Epithelial cell of prostate (primary cell): ENCODE measurements around the gene ACOX2.

Experiments used
- DNase-seq: peaks from one replicate; pipeline ENCODE4 v3.0.0-alpha.2; 2011; ENCODE audit warnings: low read depth, low spot score
- H3K27ac ChIP-seq: fragments of 450-650 bp; 2 replicates; pipeline ENCODE4 v1.5.1; 2017; ENCODE audit warnings: mild to moderate bottlenecking

ACOX2 gene

GRCh38 chr3:58482917-58483636 lies 53.9 kb downstream of the ACOX2 start:
- H3K27ac ChIP-seq, result no peak overlapping the region
- no peak for DNase-seq

DNA sequence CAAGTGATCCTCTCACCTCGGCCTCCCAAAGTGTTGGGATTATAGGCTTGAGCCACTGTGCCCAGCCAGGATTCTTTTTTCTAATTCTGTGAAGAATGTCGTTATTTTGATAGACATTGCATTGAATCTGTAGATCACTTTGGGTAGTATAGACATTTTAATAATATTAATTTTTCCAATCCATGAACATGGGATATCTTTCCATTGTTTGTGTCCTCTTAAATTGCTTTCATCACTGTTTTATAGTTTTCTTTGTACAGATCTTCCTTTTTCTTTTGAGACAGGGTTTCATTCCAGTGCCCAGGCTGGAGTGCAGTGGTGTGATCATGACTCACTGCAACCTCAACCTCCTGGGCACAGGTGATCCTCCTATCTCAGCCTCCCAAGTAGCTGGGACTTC lies 56.7 kb downstream of the ACOX2 start:
- no peak overlapping the region for H3K27ac ChIP-seq
- DNase-seq, result no peak

DNA sequence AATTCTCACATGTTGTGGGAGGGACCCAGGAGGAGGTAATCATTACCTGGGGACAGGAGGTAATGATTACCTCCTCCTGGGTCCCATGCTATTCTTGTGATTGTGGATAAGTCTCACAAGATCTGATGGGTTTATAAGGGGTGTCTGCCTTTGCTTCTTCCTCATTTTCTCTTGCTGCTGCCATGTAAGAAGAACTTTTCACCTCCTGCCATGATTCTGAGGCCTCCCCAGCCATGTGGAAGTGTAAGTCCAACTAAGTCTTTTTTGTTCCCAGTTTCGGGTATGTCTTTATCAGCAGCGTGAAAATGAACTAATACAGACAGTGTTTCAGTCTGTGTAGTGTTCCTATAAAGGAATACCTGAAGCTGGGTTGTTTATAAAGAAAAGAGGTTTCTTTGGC lies 58.2 kb downstream of the ACOX2 start:
- no peak overlapping the region for H3K27ac ChIP-seq
- DNase-seq, result no peak

DNA sequence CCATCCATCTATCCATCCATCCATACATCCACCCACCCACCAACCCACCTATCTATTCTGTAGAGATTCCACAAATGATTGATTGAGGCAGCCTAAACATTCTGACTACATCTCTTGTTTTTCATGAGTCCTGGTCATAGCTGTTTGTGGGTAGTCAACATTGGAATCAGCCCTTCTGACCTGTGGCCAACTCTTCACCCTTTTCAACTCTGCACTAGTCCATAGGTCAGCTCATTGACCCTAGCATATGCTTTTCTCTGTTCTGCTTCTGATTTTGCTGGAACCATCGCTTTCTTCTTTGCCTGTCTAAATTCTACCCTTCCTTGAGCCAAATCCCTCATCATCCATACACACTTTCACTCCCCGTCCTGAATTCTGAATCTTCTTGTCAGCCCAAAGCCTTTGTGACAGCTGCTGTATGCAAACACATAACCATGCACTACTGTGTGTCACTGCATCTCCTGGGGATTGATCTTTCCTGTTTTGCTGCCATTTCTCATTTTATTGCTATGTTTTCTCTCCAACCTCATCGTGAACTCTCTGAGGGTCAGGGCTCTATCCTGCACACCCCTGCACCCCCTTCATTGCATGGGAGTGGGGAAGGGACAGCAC lies 61.9 kb downstream of the ACOX2 start:
- no peak overlapping the region for H3K27ac ChIP-seq
- DNase-seq, result no peak

- H3K27ac ChIP-seq, result no peak overlapping the region
- DNase-seq, result no peak
Observed at GRCh38 chr3:58474348-58474911, 62.6 kb downstream of the ACOX2 start.

GRCh38 chr3:58473275-58473674 lies 63.7 kb downstream of the ACOX2 start:
- no peak for DNase-seq
- H3K27ac ChIP-seq, result no peak overlapping the region

- peak; percentile 84 for DNase-seq
- peak overlapping the region; percentile 21 for H3K27ac ChIP-seq
Observed at GRCh38 chr3:58471025-58471887, 65.7 kb downstream of the ACOX2 start.

DNA sequence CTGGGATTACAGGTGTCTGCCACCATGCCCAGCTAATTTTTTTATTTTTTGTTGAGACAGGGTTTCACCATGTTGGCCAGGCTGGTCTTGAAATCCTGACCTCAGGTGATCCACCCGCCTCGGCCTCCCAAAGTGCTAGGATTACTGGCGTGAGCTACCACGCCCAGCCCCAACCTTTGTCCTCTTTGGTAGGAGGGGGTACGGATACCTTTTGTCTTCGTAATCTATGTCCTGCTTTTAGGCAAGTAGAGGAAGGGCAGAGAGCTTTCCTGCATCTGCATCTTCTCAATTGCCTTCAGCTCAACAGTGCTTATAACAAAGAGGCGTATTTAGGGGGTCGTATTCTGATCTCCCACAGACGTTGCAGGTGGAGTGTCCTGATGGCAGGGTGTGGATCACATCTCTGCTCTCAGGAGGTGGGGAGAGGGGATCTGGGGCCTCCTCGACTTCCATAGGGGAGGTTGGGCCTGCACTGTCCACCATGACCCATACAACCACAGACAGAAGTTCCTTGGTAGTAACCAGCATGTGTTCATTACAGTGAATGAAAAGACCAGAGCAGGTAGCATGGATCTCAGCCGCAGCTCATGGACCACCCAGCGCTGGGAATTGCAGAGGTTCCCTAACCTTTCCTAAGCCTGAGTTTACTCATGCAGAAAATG lies 66.5 kb downstream of the ACOX2 start:
- H3K27ac ChIP-seq, result no peak overlapping the region
- no peak for DNase-seq

GRCh38 chr3:58469096-58469495 lies 67.9 kb downstream of the ACOX2 start:
- H3K27ac ChIP-seq, result no peak overlapping the region

GRCh38 chr3:58466899-58467563 lies 70.0 kb downstream of the ACOX2 start:
- H3K27ac ChIP-seq, result no peak overlapping the region
- DNase-seq, result no peak

More at GRCh38 chr3:58469096-58469495, 67.9 kb downstream of the ACOX2 start:
- DNase-seq, result no peak

DNA sequence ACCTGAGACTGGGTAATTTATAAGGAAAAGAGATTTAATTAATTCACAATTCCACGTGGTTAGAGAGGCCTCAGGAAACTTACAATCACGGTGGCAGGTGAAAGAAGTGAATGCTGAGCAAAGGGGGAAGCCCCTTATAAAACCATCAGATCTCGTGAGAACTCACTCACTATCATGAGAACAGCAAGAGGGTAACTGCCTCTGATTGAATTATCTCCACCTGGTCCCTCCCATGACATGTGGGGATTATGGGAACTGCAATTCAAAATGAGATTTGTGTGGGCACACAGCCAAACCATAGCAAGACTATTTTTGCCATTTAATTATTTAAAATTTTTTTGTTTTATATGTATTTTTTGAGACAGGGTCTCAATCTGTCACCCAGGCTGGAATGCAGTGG lies 72.1 kb downstream of the ACOX2 start:
- no peak for DNase-seq
- H3K27ac ChIP-seq, result no peak overlapping the region

DNA sequence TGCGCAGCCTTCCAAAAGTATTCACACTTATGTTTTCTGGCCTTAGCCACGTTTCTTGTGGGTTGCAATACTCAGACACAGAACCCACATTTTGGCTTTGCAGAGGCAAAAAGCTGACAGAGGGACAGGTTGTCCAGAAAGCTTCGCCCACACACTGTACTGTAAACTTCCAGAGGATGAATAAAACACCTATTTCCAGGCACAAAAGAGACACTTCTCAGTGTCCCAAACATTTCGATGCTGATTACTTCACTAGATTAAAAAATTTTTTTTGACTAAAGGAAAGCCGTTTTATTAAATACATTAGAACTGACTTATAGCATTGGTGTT lies 73.1 kb downstream of the ACOX2 start:
- DNase-seq, result no peak
- no peak overlapping the region for H3K27ac ChIP-seq

DNA sequence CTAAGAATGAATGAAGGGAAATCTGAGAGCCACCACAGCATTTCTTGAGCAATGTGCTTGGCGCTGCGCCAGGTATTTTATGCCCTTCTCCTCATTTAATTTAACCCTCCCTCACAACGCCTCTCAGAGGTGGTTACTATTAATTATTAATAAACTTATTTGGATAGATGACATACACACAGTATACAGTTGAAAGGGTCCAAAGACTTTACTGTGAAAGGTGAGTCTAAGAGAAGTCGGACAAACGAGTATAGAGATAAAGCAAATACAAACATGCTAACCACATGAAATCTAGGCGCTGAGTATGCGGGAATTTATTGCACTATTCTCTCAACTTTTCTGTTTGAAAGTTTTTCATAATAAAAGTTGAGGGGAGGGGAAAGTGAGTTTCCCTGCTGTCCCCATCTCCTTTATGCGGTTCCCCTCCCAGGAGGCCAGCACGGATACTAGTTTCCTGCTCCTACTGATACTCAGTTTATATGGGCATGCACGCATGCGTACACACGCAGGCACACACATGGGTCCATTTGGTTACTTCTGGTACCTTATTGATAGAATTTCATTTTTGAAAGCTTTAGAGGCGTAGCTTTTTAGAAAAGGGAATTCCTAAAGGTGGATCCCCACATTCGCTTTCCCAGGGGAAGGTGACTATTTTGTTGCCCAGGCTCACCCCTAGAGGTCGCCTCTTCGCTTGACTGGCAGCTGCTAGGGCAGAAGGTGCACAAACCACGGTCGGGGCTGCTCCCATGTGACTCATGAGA lies 73.6 kb downstream of the ACOX2 start:
- DNase-seq, result peak; percentile 59
- H3K27ac ChIP-seq, result no peak overlapping the region

- no peak for DNase-seq
- H3K27ac ChIP-seq, result no peak overlapping the region
Observed at GRCh38 chr3:58462829-58463180, 74.2 kb downstream of the ACOX2 start.

- H3K27ac ChIP-seq, result no peak overlapping the region
- DNase-seq, result no peak
Observed at GRCh38 chr3:58459160-58459559, 77.8 kb downstream of the ACOX2 start.
